ENCODE results near the gene CLEC4A. TPM values are rescaled to one million over a fixed set of nuclear protein-coding genes. Genes with fewer than 3 reads are reported as not detected.

CLEC4A gene
- total RNA-seq, 1 experiment from 2014 or later = 0.37 TPM

DNA sequence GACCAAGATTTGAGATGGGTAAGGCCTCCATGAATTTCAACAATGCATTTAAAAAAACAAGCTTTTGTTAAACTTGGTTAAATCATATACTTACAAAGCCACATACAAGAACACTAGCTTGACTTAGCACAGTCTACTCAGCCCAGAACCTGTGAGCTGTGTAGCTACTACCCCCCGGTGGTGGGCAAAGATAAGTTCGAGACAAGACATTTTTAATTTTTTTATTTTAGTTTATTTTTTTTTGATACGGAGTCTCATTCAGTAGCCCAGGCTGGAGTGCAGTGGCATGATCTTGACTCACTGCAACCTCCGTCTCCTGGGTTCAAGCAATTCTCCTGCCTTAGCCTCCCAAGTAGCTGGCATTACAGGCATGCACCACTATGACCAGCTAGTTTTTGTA lies 45.0 kb upstream of the CLEC4A start:
- Histone ChIP-seq H3K9ac (ENCODE audit: extremely low read depth, insufficient read length, low read length) (no peak overlapping the region), H3K9me3 (ENCODE audit: control insufficient read depth, low read depth, low read length) (no peaks in the 10 kb centered on the region), H3K27ac (ENCODE audit: insufficient read length, low read depth, low read length) (no peak overlapping the region), H2AFZ (ENCODE audit: low read length) (no peak overlapping the region), H3K27me3 (ENCODE audit: insufficient read depth, low read length) (no peaks in the 10 kb centered on the region), H3K4ac (ENCODE audit: low read depth, low read length) (no peak overlapping the region), H4K20me1 (ENCODE audit: control insufficient read depth, insufficient read depth, insufficient read length) (no peaks in the 10 kb centered on the region), H3K4me2 (ENCODE audit: insufficient read depth, insufficient read length, low read length) (no peak overlapping the region), H2BK5ac (ENCODE audit: insufficient read length, low read length) (no peak overlapping the region), H3K23me2 (ENCODE audit: insufficient read length, low read depth, low read length, poor library complexity, severe bottlenecking) (peaks cover 9% of the 10 kb centered on the region), H3K4me1 (ENCODE audit: insufficient read depth, low read length) (no peaks in the 10 kb centered on the region; the same call in 1 of the 2 replicates), H4K91ac (ENCODE audit: insufficient read length, low read depth, low read length) (no peak overlapping the region), H2BK12ac (ENCODE audit: insufficient read length, low read depth, low read length) (no peak overlapping the region), H2BK20ac (ENCODE audit: low read depth, low read length, poor library complexity, severe bottlenecking) (no peak overlapping the region), H3T11ph (ENCODE audit: low read length) (no peak overlapping the region), H4K8ac (replicated peaks; ENCODE audit: insufficient read length, low read depth, low read length) (no peak overlapping the region), H2AK5ac (ENCODE audit: insufficient read length, low read length) (no peak overlapping the region), H2BK120ac (ENCODE audit: low read depth, low read length, poor library complexity, severe bottlenecking) (no peak overlapping the region), H3K18ac (ENCODE audit: insufficient read length, low read depth, low read length) (no peak overlapping the region), H3K14ac (ENCODE audit: insufficient read depth, low read length) (no peak overlapping the region), H4K5ac (ENCODE audit: insufficient read length, low read depth, low read length) (no peak overlapping the region), H3K23ac (ENCODE audit: insufficient read length, low read depth, low read length) (no peak overlapping the region), H2BK15ac (ENCODE audit: low read depth, low read length) (no peak overlapping the region), H3K79me1 (ENCODE audit: insufficient read depth, low read depth, low read length, poor library complexity, severe bottlenecking) (no peaks in the 10 kb centered on the region), H3K56ac (ENCODE audit: insufficient read length, low read depth, low read length) (no peak overlapping the region), H3K79me2 (ENCODE audit: insufficient read depth, low read length) (peaks cover 4% of the 10 kb centered on the region; the same call in 1 of the 2 replicates)
- H3K4me3 Mint-ChIP-seq = no peak overlapping the region
- TF ChIP-seq, protein P1, sequence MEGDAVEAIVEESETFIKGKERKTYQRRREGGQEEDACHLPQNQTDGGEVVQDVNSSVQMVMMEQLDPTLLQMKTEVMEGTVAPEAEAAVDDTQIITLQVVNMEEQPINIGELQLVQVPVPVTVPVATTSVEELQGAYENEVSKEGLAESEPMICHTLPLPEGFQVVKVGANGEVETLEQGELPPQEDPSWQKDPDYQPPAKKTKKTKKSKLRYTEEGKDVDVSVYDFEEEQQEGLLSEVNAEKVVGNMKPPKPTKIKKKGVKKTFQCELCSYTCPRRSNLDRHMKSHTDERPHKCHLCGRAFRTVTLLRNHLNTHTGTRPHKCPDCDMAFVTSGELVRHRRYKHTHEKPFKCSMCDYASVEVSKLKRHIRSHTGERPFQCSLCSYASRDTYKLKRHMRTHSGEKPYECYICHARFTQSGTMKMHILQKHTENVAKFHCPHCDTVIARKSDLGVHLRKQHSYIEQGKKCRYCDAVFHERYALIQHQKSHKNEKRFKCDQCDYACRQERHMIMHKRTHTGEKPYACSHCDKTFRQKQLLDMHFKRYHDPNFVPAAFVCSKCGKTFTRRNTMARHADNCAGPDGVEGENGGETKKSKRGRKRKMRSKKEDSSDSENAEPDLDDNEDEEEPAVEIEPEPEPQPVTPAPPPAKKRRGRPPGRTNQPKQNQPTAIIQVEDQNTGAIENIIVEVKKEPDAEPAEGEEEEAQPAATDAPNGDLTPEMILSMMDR (conservative IDR thresholded peaks at IDR 0.05) = peak; percentile 71
- H3K27ac Mint-ChIP-seq = no peak overlapping the region
- DNase-seq = peak; percentile 62
- H3K27me3 Mint-ChIP-seq (ENCODE audit: low read depth) = no peaks in the 10 kb centered on the region
- H3K36me3 Mint-ChIP-seq (ENCODE audit: insufficient read depth in 1 of 3, low read depth in 3 of 3) = no peaks in the 10 kb centered on the region
- no peaks in the 10 kb centered on the region for H3K9me3 Mint-ChIP-seq
- no CpG with 5 or more reads among the region's 4 CpGs for WGBS (ENCODE audit: extremely low coverage, insufficient read length, low lambda C conversion rate)
- peaks cover 26 to 27% of the 10 kb centered on the region in 2 experiments for H3K4me1 Mint-ChIP-seq
